RWPE1 (cell line): ENCODE data around the gene DMRT3.

ENCODE experiments used
- CTCF ChIA-PET: fragments of 350-600 bp; sonication (Branson Sonifier 250); formaldehyde crosslinking; extraction: SDS; loops from one replicate; lab custom pipeline; 2021; lab: Yijun Ruan, JAX
- POLR2A ChIA-PET: fragments of 400-600 bp; formaldehyde crosslinking; extraction: SDS; loops from one replicate; lab custom pipeline; 2020; ENCODE audit warnings: antibody characterized with exemption; ENCODE audit not compliant: low non-redundant PET; lab: Yijun Ruan, JAX
- DNase-seq: peaks from one replicate; pipeline ENCODE4 v3.0.0; 2012; ENCODE audit warnings: low spot score
- H3K27ac ChIP-seq: fragments of 450-650 bp; 2 replicates; pipeline ENCODE4 v1.5.1; 2017
- TF ChIP-seq, protein P1 (sequence below): fragments of 450-650 bp; conservative IDR thresholded peaks from 2 replicates; pipeline ENCODE4 v1.5.1; 2017; ENCODE audit warnings: low read depth, mild to moderate bottlenecking

DMRT3 gene

GRCh38 chr9:1024112-1024511 is 47.7 kb downstream of the DMRT3 start:
- TF ChIP-seq, protein P1, sequence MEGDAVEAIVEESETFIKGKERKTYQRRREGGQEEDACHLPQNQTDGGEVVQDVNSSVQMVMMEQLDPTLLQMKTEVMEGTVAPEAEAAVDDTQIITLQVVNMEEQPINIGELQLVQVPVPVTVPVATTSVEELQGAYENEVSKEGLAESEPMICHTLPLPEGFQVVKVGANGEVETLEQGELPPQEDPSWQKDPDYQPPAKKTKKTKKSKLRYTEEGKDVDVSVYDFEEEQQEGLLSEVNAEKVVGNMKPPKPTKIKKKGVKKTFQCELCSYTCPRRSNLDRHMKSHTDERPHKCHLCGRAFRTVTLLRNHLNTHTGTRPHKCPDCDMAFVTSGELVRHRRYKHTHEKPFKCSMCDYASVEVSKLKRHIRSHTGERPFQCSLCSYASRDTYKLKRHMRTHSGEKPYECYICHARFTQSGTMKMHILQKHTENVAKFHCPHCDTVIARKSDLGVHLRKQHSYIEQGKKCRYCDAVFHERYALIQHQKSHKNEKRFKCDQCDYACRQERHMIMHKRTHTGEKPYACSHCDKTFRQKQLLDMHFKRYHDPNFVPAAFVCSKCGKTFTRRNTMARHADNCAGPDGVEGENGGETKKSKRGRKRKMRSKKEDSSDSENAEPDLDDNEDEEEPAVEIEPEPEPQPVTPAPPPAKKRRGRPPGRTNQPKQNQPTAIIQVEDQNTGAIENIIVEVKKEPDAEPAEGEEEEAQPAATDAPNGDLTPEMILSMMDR = no peak
- CTCF ChIA-PET = no interaction called here
- no peak for DNase-seq
- no peak overlapping the region for H3K27ac ChIP-seq
- POLR2A ChIA-PET = no interaction called here

GRCh38 chr9:1025131-1025530 is 48.7 kb downstream of the DMRT3 start:
- ChIA-PET POLR2A (no interaction called here), CTCF (no interaction called here)
- no peak overlapping the region for H3K27ac ChIP-seq
- TF ChIP-seq, protein P1 = no peak
- no peak for DNase-seq

DNA sequence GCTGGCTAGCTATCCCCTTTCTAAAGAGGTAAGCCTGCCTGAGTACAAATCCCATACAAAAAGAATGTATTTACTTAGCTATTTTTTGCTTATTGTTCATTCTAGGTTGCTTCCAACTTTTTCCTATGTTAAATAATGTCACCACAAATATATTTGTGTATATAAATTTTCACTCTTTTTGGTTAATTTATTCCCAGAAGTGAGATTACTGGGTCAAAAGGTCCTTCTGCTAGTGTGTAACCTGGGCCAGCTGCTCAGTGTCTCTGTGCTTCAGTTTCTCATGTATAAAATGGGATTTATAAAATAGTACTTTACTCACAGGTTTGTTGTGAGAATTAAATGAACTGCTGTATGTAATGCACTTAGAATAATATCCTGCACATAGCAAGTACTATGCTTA is 49.8 kb downstream of the DMRT3 start:
- H3K27ac ChIP-seq = no peak overlapping the region
- DNase-seq = no peak
- CTCF ChIA-PET = interaction anchor here (0.6 kb wide), 1 partner anchor 73 kb away, joined by 4 read pairs; no protein-coding TSS in a partner anchor
- TF ChIP-seq, protein P1 = no peak
- POLR2A ChIA-PET = no interaction called here

DNA sequence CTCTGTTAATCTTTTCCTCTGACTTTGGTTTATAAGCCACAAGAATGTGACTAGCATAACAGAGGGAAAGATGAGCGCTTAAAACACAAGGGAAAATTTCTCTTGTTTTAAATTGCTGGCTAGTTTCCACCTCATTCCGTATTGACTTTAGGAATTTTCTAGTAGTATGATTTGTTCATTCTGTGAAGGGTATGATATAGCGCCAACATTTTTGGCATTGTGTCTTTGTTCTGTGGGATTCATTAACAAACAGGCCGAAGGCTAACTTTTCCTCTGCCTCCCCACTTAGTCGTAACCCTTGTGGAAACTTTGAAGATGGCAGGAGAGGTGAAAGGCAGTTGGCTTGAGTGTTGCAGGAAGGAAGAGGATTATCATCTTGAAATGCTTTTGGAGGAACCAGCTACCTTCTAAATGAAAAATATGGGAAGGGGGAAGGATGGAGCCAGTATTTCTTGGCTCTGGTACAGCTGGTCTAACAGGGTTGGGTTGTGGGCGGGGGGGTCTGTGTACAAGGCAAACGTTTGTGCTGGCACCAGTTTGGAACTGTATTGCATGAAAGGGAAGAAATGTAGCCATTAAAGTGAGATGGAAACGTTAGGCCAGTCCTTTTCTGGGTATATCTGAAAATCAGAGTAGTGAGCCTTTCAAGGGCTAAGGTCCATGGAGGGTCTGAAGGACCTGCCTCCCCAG is 52.2 kb downstream of the DMRT3 start:
- POLR2A ChIA-PET = no interaction called here
- TF ChIP-seq, protein P1 = no peak
- CTCF ChIA-PET = no interaction called here
- no peak overlapping the region for H3K27ac ChIP-seq
- DNase-seq = no peak

GRCh38 chr9:1031951-1032601 is 55.6 kb downstream of the DMRT3 start:
- H3K27ac ChIP-seq = no peak overlapping the region
- ChIA-PET POLR2A (no interaction called here), CTCF (interaction anchor here (0.5 kb wide), 1 partner anchor 62 kb away, joined by 4 read pairs; no protein-coding TSS in a partner anchor)
- TF ChIP-seq, protein P1 = no peak
- no peak for DNase-seq

GRCh38 chr9:1034271-1034670 is 57.8 kb downstream of the DMRT3 start:
- ChIA-PET POLR2A (no interaction called here), CTCF (no interaction called here)
- DNase-seq = no peak
- TF ChIP-seq, protein P1 = no peak
- H3K27ac ChIP-seq = no peak overlapping the region
